Muscle of arm (tissue), 12 donors: ENCODE results near the gene BANF1. TPM values are rescaled to one million over a fixed set of nuclear protein-coding genes. Genes with fewer than 3 reads are reported as not detected.

Experiments
- DNase-seq: peaks from one replicate; pipeline ENCODE4 v3.0.0-alpha.2; 2013
- polyA plus RNA-seq, 12 donors: library from polyadenylated mRNA; unstranded; fragments of 120-200 nt; gene quantifications; one replicate each; pipeline ENCODE4 v1.2.1, GENCODE V29; 2013; ENCODE audit not compliant: insufficient read length in 12 of 12

BANF1 gene
- polyA plus RNA-seq, 12 donors = 207 to 438 (median 224) TPM; not detected in 1

- DNase-seq = no peak
These were observed 30.8 kb downstream of the BANF1 start for GRCh38 chr11:66032957-66033735.

GRCh38 chr11:66035653-66036333 lies 33.5 kb downstream of the BANF1 start:
- no peak for DNase-seq

- no peak for DNase-seq
These were observed 34.0 kb downstream of the BANF1 start for GRCh38 chr11:66036334-66036710.

- no peak for DNase-seq
These were observed 35.0 kb downstream of the BANF1 start for GRCh38 chr11:66037327-66037726.

GRCh38 chr11:66039765-66040164 lies 37.5 kb downstream of the BANF1 start:
- DNase-seq = no peak

- DNase-seq = no peak
These were observed 40.1 kb downstream of the BANF1 start for GRCh38 chr11:66042227-66042995.

GRCh38 chr11:66042996-66043906 lies 40.9 kb downstream of the BANF1 start:
- DNase-seq = no peak

- DNase-seq = no peak
These were observed 42.5 kb downstream of the BANF1 start for GRCh38 chr11:66044757-66045156.

- DNase-seq = peak; percentile 70
These were observed 42.9 kb downstream of the BANF1 start for GRCh38 chr11:66045177-66045639.

GRCh38 chr11:66046901-66047300 lies 44.6 kb downstream of the BANF1 start:
- DNase-seq = no peak

GRCh38 chr11:66047541-66048365 lies 45.5 kb downstream of the BANF1 start:
- no peak for DNase-seq

GRCh38 chr11:66048547-66049323 lies 46.4 kb downstream of the BANF1 start, which contains the start of gene GAL3ST3:
Gene GAL3ST3 (minus strand): TSS chr11:66049161. CDS start chr11:66045415, 3,746 bp downstream.
- no peak for DNase-seq

- no peak for DNase-seq
These were observed 48.4 kb downstream of the BANF1 start for GRCh38 chr11:66050581-66051231.

- peak; percentile 79 for DNase-seq
These were observed 49.1 kb downstream of the BANF1 start for GRCh38 chr11:66051371-66051765.

GRCh38 chr11:66051766-66052663 lies 49.7 kb downstream of the BANF1 start, which contains the start of gene SF3B2:
Gene SF3B2 (plus strand): TSS chr11:66052364. CDS start chr11:66052385, 21 bp downstream.
- DNase-seq = peak; percentile 97

- no peak for DNase-seq
These were observed 50.3 kb downstream of the BANF1 start for GRCh38 chr11:66052664-66052982.
